GM12878 (cell line): Measurements from ENCODE around the gene MYO3B. TPM values are rescaled to one million over a fixed set of nuclear protein-coding genes. Genes with fewer than 3 reads are reported as not detected.

Source experiments
- ATAC-seq: fragments of 200-7000 bp; cut with Tn5 transposase; 3 replicates; pipeline ENCODE4 v1.9.1; 2020; ENCODE audit warnings: mild to moderate bottlenecking, moderate library complexity
- BruUV-seq: library from RNA; stranded (reverse); fragments of 400-500 nt; replicated peaks from 2 replicates; lab custom pipeline; 2021; lab: Mats Ljungman, UMichigan
- CTCF ChIA-PET: fragments of 300-600 bp; sonication (Branson Sonifier 250); formaldehyde crosslinking; extraction: SDS; loops from one replicate; lab custom pipeline; 2021; ENCODE audit warnings: inconsistent platforms; lab: Yijun Ruan, JAX
- POLR2A ChIA-PET: fragments of 350-600 bp; formaldehyde crosslinking; extraction: SDS; loops from one replicate; lab custom pipeline; 2021; ENCODE audit warnings: inconsistent platforms; lab: Charles Lee
- RAD21 ChIA-PET: fragments of 300-600 bp; sonication (Branson Sonifier 250); formaldehyde crosslinking; loops from one replicate; lab custom pipeline; 2023; ENCODE audit warnings: antibody characterized with exemption; ENCODE audit not compliant: unreplicated experiment; lab: Charles Lee
- SMC1A ChIA-PET: fragments of 300-600 bp; sonication (Branson Sonifier 250); formaldehyde crosslinking; loops from one replicate; lab custom pipeline; 2023; ENCODE audit not compliant: unreplicated experiment, uncharacterized antibody; lab: Charles Lee
- DNase-seq: peaks from one replicate; pipeline ENCODE4 v3.0.0-alpha.2; 2011; ENCODE audit warnings: low read depth, low spot score
- FAIRE-seq: peaks from 3 replicates; lab custom pipeline; 2011; peaks lifted over from hg19 to GRCh38; lab: Jason Lieb, UNC
- H2AFZ ChIP-seq: 2 replicates; pipeline ENCODE4 v1.6.0; 2011; ENCODE audit warnings: low read depth, low read length, control low read depth; ENCODE audit not compliant: control insufficient read depth
- H3K27ac ChIP-seq: 2 replicates; pipeline ENCODE4 v1.5.1; 2011; ENCODE audit warnings: control low read depth; ENCODE audit not compliant: control insufficient read depth, insufficient read depth
- H3K27me3 ChIP-seq, 2 experiments: replicated peaks in 1 of 2; 2 replicates each; pipeline versions ENCODE4 v1.6.0 to v1.6.1; 2011; ENCODE audit warnings: low read length in 1 of 2; ENCODE audit not compliant: control insufficient read depth in 2 of 2, insufficient read depth in 2 of 2
- H3K36me3 ChIP-seq, 2 experiments: 2 replicates each; pipeline ENCODE4 v1.5.1; 2011; ENCODE audit warnings: low read length in 1 of 2; ENCODE audit not compliant: control insufficient read depth in 2 of 2, insufficient read depth in 2 of 2
- H3K4me1 ChIP-seq: 2 replicates; pipeline ENCODE4 v1.6.1; 2011; ENCODE audit warnings: mild to moderate bottlenecking, low read length, moderate library complexity, mixed read lengths; ENCODE audit not compliant: control insufficient read depth, insufficient read depth
- H3K4me2 ChIP-seq: 2 replicates; pipeline ENCODE4 v1.6.0; 2011; ENCODE audit warnings: control low read depth; ENCODE audit not compliant: control insufficient read depth, insufficient read depth
- H3K4me3 ChIP-seq: fragments of 200-600 bp; sonication (generic); 2 replicates; pipeline ENCODE4 v1.5.1; 2016
- H3K79me2 ChIP-seq: 2 replicates; pipeline ENCODE4 v1.6.0; 2011; ENCODE audit warnings: low read length; ENCODE audit not compliant: control insufficient read depth, insufficient read depth
- H3K9ac ChIP-seq: 2 replicates; pipeline ENCODE4 v1.8.0; 2011; ENCODE audit warnings: low read length, control low read depth, mixed read lengths; ENCODE audit not compliant: control insufficient read depth, insufficient read depth
- H3K9me3 ChIP-seq: replicated peaks from 3 replicates; pipeline ENCODE4 v1.5.1; 2011; ENCODE audit warnings: mild to moderate bottlenecking, low read length; ENCODE audit not compliant: control insufficient read depth, insufficient read depth
- H4K20me1 ChIP-seq: 2 replicates; pipeline ENCODE4 v1.6.0; 2011; ENCODE audit not compliant: control insufficient read depth, insufficient read depth
- ASH2L ChIP-seq: fragments of 300-600, 200-600 bp; sonication (generic); IDR thresholded peaks from 2 replicates; pipeline ENCODE4 v1.6.1; 2017; ENCODE audit warnings: low read depth, mild to moderate bottlenecking, borderline replicate concordance
- ATF7 ChIP-seq: fragments of 450-650 bp; IDR thresholded peaks from 2 replicates; pipeline ENCODE4 v1.6.1; 2016; ENCODE audit warnings: low read depth, mild to moderate bottlenecking
- HDGF ChIP-seq: fragments of 450-650 bp; IDR thresholded peaks from 2 replicates; pipeline ENCODE4 v1.6.1; 2016; ENCODE audit warnings: antibody characterized with exemption
- KAT2A ChIP-seq: conservative IDR thresholded peaks from 2 replicates; pipeline ENCODE4 v1.6.1; 2011; ENCODE audit warnings: low read depth, low read length; ENCODE audit not compliant: control insufficient read depth
- NBN ChIP-seq: fragments of 450-650 bp; IDR thresholded peaks from 2 replicates; pipeline ENCODE4 v1.6.1; 2016
- POLR2AphosphoS2 ChIP-seq: IDR thresholded peaks from 2 replicates; pipeline ENCODE4 v1.6.1; 2011; ENCODE audit warnings: low read depth, mild to moderate bottlenecking, low read length, improper control_type of control experiment, moderate library complexity
- POU2F2 ChIP-seq: IDR thresholded peaks from 3 replicates; pipeline ENCODE4 v1.6.1; 2011; ENCODE audit warnings: low read depth, mild to moderate bottlenecking, low read length, borderline replicate concordance
- TARDBP ChIP-seq: IDR thresholded peaks from 2 replicates; pipeline ENCODE4 v1.6.1; 2016; ENCODE audit warnings: borderline replicate concordance
- ZBED1 ChIP-seq: IDR thresholded peaks from 2 replicates; pipeline ENCODE4 v1.6.1; 2016; ENCODE audit warnings: borderline replicate concordance
- WGBS: methylation state at CpG from one replicate; pipeline ENCODE4 v1.1.6; 2016; ENCODE audit warnings: low lambda C conversion rate; ENCODE audit not compliant: insufficient replicate concordance, insufficient coverage; ENCODE audit errors: missing lambda C conversion rate; 5-methylcytosine and 5-hydroxymethylcytosine counted together
- in situ Hi-C: fragments of 300-500 bp; cut with MboI; formaldehyde crosslinking; loops from 9 replicates; pipeline ENCODE4 v1.14.3; 2018; ENCODE audit warnings: mixed read lengths
- intact Hi-C: fragments of 100-400 bp; cut with micrococcal nuclease; formaldehyde crosslinking; loops from one replicate; pipeline ENCODE4 v1.14.2; 2022; ENCODE audit not compliant: unreplicated experiment
- polyA plus RNA-seq, 11 experiments: library from polyadenylated mRNA; depleted of rRNA in 4 of 11; unstranded in 6 of 11; stranded (reverse) in 5 of 11; fragments of >200 nt; fragmentation: Nextera tagmentation in 4 of 11; fragmentation: Illumina TruSeq in 1 of 11; extraction: Ambion mirVana in 4 of 11; extraction: Trizol in 1 of 11; gene quantifications; 1 replicate in 1 of 11; 2 replicates in 10 of 11; pipeline versions ENCODE4 v1.2.1 to v1.2.3, GENCODE V29; 2011 to 2016; ENCODE audit warnings: inconsistent platforms in 2 of 11, missing spikeins in 2 of 11, low read depth in 1 of 11
- total RNA-seq, 4 experiments: library from RNA; depleted of rRNA in 3 of 4; stranded (reverse); fragments of >200 nt in 3 of 4; fragmentation: Illumina TruSeq in 1 of 4; extraction: Trizol in 1 of 4; gene quantifications; 2 replicates each; pipeline versions ENCODE4 v1.2.1 to v1.2.3, GENCODE V29; 2013 to 2021
- TF ChIP-seq, protein P1 (sequence below): fragments of 450-650 bp; IDR thresholded peaks from 2 replicates; pipeline ENCODE4 v1.6.1; 2017; ENCODE audit warnings: mild to moderate bottlenecking
- TF ChIP-seq, protein P2 (sequence below): fragments of 450-650 bp; IDR thresholded peaks from 2 replicates; pipeline ENCODE4 v1.6.1; 2017; ENCODE audit warnings: low read depth, mild to moderate bottlenecking, moderate library complexity
- TF ChIP-seq, protein P3 (sequence below): fragments of 450-650 bp; IDR thresholded peaks from 2 replicates; pipeline ENCODE4 v1.6.1; 2017; ENCODE audit warnings: mild to moderate bottlenecking, moderate library complexity
- TF ChIP-seq, protein P4 (sequence below): IDR thresholded peaks from 2 replicates; pipeline ENCODE4 v1.6.1; 2011; ENCODE audit warnings: low read depth, mild to moderate bottlenecking, low read length, moderate library complexity, borderline replicate concordance; ENCODE audit errors: extremely low read depth
- TF ChIP-seq, protein P5 (sequence below): IDR thresholded peaks from 2 replicates; pipeline ENCODE4 v1.6.1; 2011; ENCODE audit warnings: mild to moderate bottlenecking, low read depth, low read length, moderate library complexity; ENCODE audit not compliant: insufficient replicate concordance

The MYO3B gene
- total and polyA plus RNA-seq, 10 of the 15 experiments (the other 5 are each of a cell fraction or from before 2014, with no cell fraction given) = 1.1 to 7.1 (median 2.1) TPM

DNA sequence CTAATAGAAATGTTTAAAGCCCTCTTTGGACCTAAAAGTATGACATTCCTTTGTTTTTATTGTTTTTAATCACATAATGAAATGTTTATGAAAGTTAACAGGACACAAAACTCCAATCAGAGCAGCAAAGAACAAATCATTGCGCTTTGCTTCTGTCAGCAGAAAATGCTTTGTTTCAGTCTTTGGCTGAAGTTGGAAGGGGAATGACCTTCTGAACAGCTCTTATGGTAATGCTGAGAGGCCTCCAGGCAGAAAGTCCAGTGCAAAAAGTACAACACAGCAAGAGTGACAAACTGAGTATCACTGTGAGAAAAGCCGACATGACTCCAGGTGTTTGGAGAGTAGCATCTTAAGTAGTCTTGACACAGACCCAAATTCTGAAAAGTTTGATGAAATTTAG is 389.5 kb downstream of the MYO3B start (continued):
- TF ChIP-seq, protein P1, sequence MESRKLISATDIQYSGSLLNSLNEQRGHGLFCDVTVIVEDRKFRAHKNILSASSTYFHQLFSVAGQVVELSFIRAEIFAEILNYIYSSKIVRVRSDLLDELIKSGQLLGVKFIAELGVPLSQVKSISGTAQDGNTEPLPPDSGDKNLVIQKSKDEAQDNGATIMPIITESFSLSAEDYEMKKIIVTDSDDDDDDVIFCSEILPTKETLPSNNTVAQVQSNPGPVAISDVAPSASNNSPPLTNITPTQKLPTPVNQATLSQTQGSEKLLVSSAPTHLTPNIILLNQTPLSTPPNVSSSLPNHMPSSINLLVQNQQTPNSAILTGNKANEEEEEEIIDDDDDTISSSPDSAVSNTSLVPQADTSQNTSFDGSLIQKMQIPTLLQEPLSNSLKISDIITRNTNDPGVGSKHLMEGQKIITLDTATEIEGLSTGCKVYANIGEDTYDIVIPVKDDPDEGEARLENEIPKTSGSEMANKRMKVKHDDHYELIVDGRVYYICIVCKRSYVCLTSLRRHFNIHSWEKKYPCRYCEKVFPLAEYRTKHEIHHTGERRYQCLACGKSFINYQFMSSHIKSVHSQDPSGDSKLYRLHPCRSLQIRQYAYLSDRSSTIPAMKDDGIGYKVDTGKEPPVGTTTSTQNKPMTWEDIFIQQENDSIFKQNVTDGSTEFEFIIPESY = no peak

DNA sequence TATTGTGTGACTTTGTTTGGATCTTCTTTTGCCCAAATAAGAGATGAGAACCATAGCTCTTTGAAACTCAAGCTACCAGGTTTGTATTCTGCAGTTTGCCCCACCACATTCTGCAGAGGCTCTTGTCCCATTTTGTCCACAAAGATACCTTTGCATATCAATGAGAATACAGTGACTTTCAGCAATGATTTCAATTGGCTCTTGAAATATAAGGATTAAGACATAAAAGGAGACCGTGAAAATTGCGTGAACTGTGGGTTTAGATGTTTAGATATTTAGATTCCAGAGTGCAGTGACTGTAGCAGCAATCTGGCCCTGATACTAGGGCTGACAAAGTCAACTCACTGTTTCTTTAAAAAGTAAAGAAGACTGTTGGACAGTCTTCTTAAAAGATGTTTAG is 390.6 kb downstream of the MYO3B start:
- no peak overlapping the region for H3K4me3 ChIP-seq
- CTCF ChIA-PET = no interaction called here
- H3K36me3 ChIP-seq = no peaks in the 10 kb centered on the region
- 31% methylated on average over 2 of the region's 2 CpGs for WGBS
- H3K27ac ChIP-seq = no peak overlapping the region
- SMC1A ChIA-PET = interaction anchor here (0.6 to 1.2 kb wide), 4 partner anchors 10 to 70 kb away, joined by 3 to 4 read pairs (median 3); no protein-coding TSS in a partner anchor
- RAD21 ChIA-PET = interaction anchor here (0.8 kb wide), 1 partner anchor 111 kb away, joined by 3 read pairs; no protein-coding TSS in a partner anchor
- intact Hi-C loops (no loop called here), in situ Hi-C loops (no loop called here)
- no peaks in the 10 kb centered on the region for H3K27me3 ChIP-seq
- no peaks in the 10 kb centered on the region for H3K9me3 ChIP-seq
- no peak for ATAC-seq
- H3K4me1 ChIP-seq = no peaks in the 10 kb centered on the region
- DNase-seq = no peak
- H3K4me2 ChIP-seq = no peak overlapping the region
- H3K9ac ChIP-seq = no peak overlapping the region
- no peaks in the 10 kb centered on the region for H4K20me1 ChIP-seq
- BruUV-seq = no TSS peak
- H2AFZ ChIP-seq = no peak overlapping the region
- H3K79me2 ChIP-seq = no peaks in the 10 kb centered on the region
- FAIRE-seq = no peak
- POLR2A ChIA-PET = no interaction called here
- TF ChIP-seq ATF7 = no peak
- TF ChIP-seq, protein P2, sequence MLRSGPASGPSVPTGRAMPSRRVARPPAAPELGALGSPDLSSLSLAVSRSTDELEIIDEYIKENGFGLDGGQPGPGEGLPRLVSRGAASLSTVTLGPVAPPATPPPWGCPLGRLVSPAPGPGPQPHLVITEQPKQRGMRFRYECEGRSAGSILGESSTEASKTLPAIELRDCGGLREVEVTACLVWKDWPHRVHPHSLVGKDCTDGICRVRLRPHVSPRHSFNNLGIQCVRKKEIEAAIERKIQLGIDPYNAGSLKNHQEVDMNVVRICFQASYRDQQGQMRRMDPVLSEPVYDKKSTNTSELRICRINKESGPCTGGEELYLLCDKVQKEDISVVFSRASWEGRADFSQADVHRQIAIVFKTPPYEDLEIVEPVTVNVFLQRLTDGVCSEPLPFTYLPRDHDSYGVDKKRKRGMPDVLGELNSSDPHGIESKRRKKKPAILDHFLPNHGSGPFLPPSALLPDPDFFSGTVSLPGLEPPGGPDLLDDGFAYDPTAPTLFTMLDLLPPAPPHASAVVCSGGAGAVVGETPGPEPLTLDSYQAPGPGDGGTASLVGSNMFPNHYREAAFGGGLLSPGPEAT = no peak
- TF ChIP-seq NBN = no peak
- no peak for TF ChIP-seq ASH2L
- no peak for TF ChIP-seq ZBED1
- TF ChIP-seq, protein P3, sequence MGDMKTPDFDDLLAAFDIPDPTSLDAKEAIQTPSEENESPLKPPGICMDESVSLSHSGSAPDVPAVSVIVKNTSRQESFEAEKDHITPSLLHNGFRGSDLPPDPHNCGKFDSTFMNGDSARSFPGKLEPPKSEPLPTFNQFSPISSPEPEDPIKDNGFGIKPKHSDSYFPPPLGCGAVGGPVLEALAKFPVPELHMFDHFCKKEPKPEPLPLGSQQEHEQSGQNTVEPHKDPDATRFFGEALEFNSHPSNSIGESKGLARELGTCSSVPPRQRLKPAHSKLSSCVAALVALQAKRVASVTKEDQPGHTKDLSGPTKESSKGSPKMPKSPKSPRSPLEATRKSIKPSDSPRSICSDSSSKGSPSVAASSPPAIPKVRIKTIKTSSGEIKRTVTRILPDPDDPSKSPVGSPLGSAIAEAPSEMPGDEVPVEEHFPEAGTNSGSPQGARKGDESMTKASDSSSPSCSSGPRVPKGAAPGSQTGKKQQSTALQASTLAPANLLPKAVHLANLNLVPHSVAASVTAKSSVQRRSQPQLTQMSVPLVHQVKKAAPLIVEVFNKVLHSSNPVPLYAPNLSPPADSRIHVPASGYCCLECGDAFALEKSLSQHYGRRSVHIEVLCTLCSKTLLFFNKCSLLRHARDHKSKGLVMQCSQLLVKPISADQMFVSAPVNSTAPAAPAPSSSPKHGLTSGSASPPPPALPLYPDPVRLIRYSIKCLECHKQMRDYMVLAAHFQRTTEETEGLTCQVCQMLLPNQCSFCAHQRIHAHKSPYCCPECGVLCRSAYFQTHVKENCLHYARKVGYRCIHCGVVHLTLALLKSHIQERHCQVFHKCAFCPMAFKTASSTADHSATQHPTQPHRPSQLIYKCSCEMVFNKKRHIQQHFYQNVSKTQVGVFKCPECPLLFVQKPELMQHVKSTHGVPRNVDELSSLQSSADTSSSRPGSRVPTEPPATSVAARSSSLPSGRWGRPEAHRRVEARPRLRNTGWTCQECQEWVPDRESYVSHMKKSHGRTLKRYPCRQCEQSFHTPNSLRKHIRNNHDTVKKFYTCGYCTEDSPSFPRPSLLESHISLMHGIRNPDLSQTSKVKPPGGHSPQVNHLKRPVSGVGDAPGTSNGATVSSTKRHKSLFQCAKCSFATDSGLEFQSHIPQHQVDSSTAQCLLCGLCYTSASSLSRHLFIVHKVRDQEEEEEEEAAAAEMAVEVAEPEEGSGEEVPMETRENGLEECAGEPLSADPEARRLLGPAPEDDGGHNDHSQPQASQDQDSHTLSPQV = no peak
- TF ChIP-seq TARDBP = no peak
- no peak for TF ChIP-seq POLR2AphosphoS2
- TF ChIP-seq, protein P4, sequence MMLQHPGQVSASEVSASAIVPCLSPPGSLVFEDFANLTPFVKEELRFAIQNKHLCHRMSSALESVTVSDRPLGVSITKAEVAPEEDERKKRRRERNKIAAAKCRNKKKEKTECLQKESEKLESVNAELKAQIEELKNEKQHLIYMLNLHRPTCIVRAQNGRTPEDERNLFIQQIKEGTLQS = no peak
- no peak for TF ChIP-seq HDGF
- TF ChIP-seq KAT2A = no peak
- TF ChIP-seq, protein P5, sequence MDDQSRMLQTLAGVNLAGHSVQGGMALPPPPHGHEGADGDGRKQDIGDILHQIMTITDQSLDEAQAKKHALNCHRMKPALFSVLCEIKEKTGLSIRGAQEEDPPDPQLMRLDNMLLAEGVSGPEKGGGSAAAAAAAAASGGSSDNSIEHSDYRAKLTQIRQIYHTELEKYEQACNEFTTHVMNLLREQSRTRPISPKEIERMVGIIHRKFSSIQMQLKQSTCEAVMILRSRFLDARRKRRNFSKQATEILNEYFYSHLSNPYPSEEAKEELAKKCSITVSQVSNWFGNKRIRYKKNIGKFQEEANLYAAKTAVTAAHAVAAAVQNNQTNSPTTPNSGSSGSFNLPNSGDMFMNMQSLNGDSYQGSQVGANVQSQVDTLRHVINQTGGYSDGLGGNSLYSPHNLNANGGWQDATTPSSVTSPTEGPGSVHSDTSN = no peak
- no peak for TF ChIP-seq POU2F2
